Gastroesophageal sphincter (tissue), 3 donors: Measurements from ENCODE around the gene ALDOC.

Source experiments
- CTCF ChIP-seq, 4 experiments: fragments of 200-600 bp in 2 of 4; fragments of 450-650 bp in 2 of 4; sonication (generic) in 1 of 4; IDR thresholded peaks; one replicate each; pipeline ENCODE4 v1.5.1; 2017 to 2019; ENCODE audit warnings: antibody characterized with exemption in 4 of 4, mild to moderate bottlenecking in 2 of 4, moderate library complexity in 2 of 4
- POLR2A ChIP-seq, 2 donors: fragments of 450-650 bp; IDR thresholded peaks; one replicate each; pipeline ENCODE4 v1.6.1; 2017; ENCODE audit warnings: antibody characterized with exemption in 2 of 2, mild to moderate bottlenecking in 2 of 2, moderate library complexity in 1 of 2

DNA sequence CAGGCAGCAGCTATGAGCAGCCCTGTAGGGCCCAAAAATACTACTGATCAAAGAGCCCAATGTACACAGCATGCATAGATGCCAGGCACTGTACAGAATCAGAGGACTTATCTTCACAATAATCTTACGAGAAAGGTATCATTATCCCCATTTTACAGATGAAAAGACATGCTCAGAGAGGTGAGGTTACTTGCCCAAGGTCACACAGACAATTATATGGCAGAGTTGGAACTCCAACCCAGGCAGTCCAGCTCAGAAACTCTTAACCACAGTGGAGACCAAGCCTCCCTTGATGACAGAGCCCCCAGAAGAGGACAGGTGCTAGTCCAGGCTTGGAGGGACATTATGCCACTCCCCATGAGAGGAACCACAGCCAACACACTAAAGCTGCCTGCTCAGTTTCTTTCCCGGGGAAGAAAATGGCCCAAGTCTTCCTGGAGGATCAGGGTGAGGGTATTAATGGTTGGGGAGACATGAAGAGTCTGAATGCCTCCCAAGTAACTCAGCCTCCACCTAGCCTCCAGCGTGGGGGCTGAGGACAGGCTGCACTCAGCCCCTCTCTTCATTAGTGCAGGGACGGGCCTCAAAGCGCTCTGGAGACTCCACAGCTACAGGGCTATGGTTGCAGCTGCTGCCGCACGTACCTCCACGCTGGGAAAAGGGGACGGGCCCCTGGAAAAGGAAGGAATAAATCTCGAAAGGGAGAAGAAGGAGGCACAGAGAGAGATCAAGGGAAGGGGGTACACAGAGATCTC lies 25.1 kb downstream of the ALDOC start:
- TF ChIP-seq CTCF (IDR thresholded peaks at IDR 0.05) (no peak), POLR2A (IDR thresholded peaks at IDR 0.05) (no peak)
